Central memory CD8-positive, alpha-beta T cell (primary cell): ENCODE data around the gene PC.
"Not testable (repeated sequence)": the region's sequence is repeated elsewhere in the genome, so short reads cannot be mapped to it uniquely, and the experiment has no call there.

Source experiments
- ATAC-seq: fragments of 150-1000 bp; cut with Tn5 transposase; replicated peaks from 2 replicates; pipeline ENCODE4 v1.10.0; 2022; ENCODE audit warnings: mild to moderate bottlenecking, moderate FRiP score, moderate number of reproducible peaks; ENCODE audit not compliant: poor library complexity, severe bottlenecking; ENCODE audit errors: extremely low read depth
- DNase-seq, 2 donors: peaks; one replicate each; pipeline ENCODE4 v3.0.0; 2021; ENCODE audit warnings: low spot score in 2 of 2
- H3K27ac Mint-ChIP-seq: one replicate; pipeline ENCODE4 v1.8.0; 2022; ENCODE audit warnings: low read depth, mild to moderate bottlenecking, moderate library complexity, mixed read lengths
- H3K27me3 Mint-ChIP-seq: one replicate; pipeline ENCODE4 v1.8.0; 2022; ENCODE audit warnings: mixed read lengths
- H3K36me3 Mint-ChIP-seq: one replicate; pipeline ENCODE4 v1.8.0; 2022; ENCODE audit warnings: mild to moderate bottlenecking, moderate library complexity, mixed read lengths; ENCODE audit not compliant: insufficient read depth
- H3K4me1 Mint-ChIP-seq: one replicate; pipeline ENCODE4 v1.8.0; 2022; ENCODE audit warnings: mixed read lengths
- H3K4me3 Mint-ChIP-seq: one replicate; pipeline ENCODE4 v1.8.0; 2022; ENCODE audit warnings: mild to moderate bottlenecking, moderate library complexity, mixed read lengths
- H3K9me3 Mint-ChIP-seq: one replicate; pipeline ENCODE4 v1.8.0; 2022; ENCODE audit warnings: mixed read lengths

The PC gene

DNA sequence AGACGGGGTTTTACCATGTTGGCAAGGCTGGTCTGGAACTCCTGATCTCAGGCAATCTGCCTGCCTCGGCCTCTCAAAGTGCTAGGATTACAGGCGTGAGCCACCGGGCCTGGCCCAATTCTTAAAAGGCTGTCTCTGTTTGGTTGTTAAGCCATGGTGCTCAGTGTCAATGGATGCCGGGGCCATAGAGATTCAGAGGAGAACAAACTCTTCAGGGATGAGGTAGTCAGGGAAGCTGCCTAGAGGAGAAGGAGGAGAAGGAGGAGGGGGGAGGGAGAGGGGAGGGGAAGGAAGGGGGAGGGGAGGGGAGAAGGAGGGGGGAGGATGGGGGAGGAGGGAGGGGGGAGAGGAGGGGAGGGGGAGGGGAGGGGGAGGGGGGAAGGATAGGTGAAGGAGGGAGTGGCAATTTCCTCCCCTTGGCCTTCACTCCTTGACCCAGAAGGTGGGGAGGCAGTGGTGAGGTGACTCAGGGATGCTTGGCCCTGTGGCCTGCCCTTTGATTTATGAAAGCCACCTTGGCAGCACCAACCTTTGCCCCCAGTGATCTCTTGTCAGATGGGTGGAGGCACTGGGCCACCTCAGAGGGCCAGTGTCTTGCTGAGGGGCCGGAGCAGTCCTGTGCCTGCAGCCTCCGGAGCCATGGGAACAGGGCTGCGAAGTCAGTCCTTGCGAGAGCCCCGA lies 16.7 kb upstream of the PC start, which contains the start of gene C11orf86:
Gene C11orf86 (plus strand): TSS at position 581 of the 681 bp plus-strand sequence. CDS start 59 bp downstream, at position 640.
- Mint-ChIP-seq H3K9me3 (no peaks in the 10 kb centered on the region), H3K36me3 (no peaks in the 10 kb centered on the region), H3K4me1 (no peaks in the 10 kb centered on the region), H3K4me3 (no peak within 1 kb of the TSS), H3K27ac (no peak within 1 kb of the TSS), H3K27me3 (peaks cover 20% of the 10 kb centered on the region)
- ATAC-seq (no peak), DNase-seq (no peak)

GRCh38 chr11:66973956-66974580 lies 15.9 kb upstream of the PC start:
- ATAC-seq (no peak), DNase-seq (no peak)
- Mint-ChIP-seq H3K9me3 (no peaks in the 10 kb centered on the region), H3K36me3 (no peaks in the 10 kb centered on the region), H3K4me3 (no peak overlapping the region), H3K27me3 (peaks cover 20% of the 10 kb centered on the region), H3K4me1 (no peaks in the 10 kb centered on the region), H3K27ac (no peak overlapping the region)

DNA sequence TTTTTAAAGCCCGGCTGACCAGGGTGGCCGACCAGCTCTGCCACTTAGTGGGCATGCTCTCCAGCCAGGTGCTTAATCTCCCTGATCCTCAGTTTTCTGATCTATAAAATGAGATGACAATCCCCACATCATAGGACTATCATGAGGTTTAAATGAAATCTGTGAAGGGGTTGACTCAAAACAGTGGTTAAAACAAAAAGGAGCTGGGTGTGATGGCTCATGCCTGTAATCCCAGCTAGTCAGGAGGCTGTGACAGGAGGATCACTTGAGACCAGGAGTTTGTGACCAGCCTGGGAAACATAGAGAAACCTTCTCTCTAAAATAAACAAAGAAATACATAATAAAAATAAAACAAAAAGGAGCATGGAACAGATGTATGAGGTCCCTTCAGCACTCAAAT lies 13.3 kb upstream of the PC start:
- H3K4me3 Mint-ChIP-seq: no peak overlapping the region
- H3K9me3 Mint-ChIP-seq: no peaks in the 10 kb centered on the region
- no peaks in the 10 kb centered on the region for H3K4me1 Mint-ChIP-seq
- H3K27me3 Mint-ChIP-seq: peaks cover 21% of the 10 kb centered on the region
- no peak for ATAC-seq
- H3K27ac Mint-ChIP-seq: no peak overlapping the region
- no peaks in the 10 kb centered on the region for H3K36me3 Mint-ChIP-seq
- DNase-seq: no peak

- DNase-seq (no peak), ATAC-seq (no peak)
- Mint-ChIP-seq H3K4me1 (no peaks in the 10 kb centered on the region), H3K4me3 (no peak overlapping the region), H3K9me3 (no peaks in the 10 kb centered on the region), H3K27me3 (peaks cover 23% of the 10 kb centered on the region), H3K36me3 (no peaks in the 10 kb centered on the region), H3K27ac (no peak overlapping the region)
Measured at GRCh38 chr11:66970807-66971442, 12.7 kb upstream of the PC start.

GRCh38 chr11:66970371-66970806 lies 12.2 kb upstream of the PC start:
- no peak for ATAC-seq
- no peak overlapping the region for H3K4me3 Mint-ChIP-seq
- no peak overlapping the region for H3K27ac Mint-ChIP-seq
- no peaks in the 10 kb centered on the region for H3K9me3 Mint-ChIP-seq
- H3K4me1 Mint-ChIP-seq: no peaks in the 10 kb centered on the region
- no peaks in the 10 kb centered on the region for H3K36me3 Mint-ChIP-seq
- no peak for DNase-seq
- H3K27me3 Mint-ChIP-seq: peaks cover 23% of the 10 kb centered on the region

DNA sequence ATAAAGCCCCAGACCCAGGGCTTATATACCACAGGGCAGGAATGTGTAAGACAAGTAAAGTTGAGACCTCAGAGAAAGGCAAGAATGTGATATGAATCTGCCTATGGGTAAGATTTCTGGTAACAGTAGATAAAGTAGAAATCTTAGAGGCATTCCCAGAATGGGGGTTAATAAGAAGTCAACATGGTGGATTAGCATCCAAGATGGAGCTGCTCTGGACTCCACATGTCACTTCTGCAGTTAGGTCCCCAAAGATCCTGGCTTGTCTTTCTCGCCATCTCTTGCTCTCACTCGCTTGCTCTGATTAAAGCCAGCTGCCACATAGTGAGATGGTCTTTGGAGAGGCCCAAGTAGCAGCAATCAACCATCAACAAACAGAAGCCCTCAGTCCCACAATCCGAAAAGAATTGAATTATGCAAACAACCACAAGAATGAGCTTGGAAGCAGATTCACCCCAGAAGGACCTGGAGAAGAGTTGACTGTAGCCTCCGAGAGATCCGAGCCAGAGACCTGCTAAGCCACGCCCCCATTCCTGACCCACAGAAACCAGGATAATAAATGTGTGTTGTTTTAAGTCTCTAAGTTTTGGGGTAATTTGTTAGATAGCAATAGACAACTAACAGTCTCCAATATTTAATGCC lies 11.5 kb upstream of the PC start:
- Mint-ChIP-seq H3K36me3 (no peaks in the 10 kb centered on the region), H3K4me1 (no peaks in the 10 kb centered on the region), H3K4me3 (no peak overlapping the region), H3K27ac (no peak overlapping the region), H3K27me3 (peaks cover 27% of the 10 kb centered on the region), H3K9me3 (no peaks in the 10 kb centered on the region)
- no peak for DNase-seq
- ATAC-seq: no peak

GRCh38 chr11:66967670-66968425 lies 9.7 kb upstream of the PC start:
- ATAC-seq: no peak

GRCh38 chr11:66966351-66966750 lies 8.2 kb upstream of the PC start:
- Mint-ChIP-seq H3K4me3 (no peak overlapping the region), H3K9me3 (no peaks in the 10 kb centered on the region), H3K36me3 (no peaks in the 10 kb centered on the region), H3K27me3 (peaks cover 30% of the 10 kb centered on the region), H3K27ac (no peak overlapping the region), H3K4me1 (no peaks in the 10 kb centered on the region)
- no peak for DNase-seq
- no peak for ATAC-seq

More at GRCh38 chr11:66967670-66968425, 9.7 kb upstream of the PC start:
- H3K4me1 Mint-ChIP-seq: no peaks in the 10 kb centered on the region
- peaks cover 31% of the 10 kb centered on the region for H3K27me3 Mint-ChIP-seq
- H3K27ac Mint-ChIP-seq: no peak overlapping the region
- H3K4me3 Mint-ChIP-seq: no peak overlapping the region
- DNase-seq: no peak
- no peaks in the 10 kb centered on the region for H3K9me3 Mint-ChIP-seq
- H3K36me3 Mint-ChIP-seq: no peaks in the 10 kb centered on the region

DNA sequence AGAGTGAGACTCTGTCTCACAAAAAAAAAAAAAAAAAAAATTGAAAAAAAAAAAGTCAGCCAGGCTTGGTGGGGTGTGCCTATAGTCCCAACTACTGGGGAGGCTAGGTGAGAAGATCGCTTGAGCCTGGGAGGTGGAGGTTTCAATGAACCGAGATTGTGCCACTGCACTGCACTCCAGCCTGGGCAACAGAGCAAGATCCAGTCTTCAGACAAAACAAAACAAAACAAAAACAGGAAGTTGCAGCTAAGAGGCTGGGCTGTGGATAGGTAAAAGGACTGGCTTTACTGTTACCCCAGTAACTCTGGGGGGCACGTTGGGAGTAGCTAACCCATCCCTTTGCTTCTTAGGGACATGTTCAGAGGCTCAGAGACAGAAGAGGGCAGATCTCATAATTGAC lies 6.3 kb upstream of the PC start:
- ATAC-seq (no peak), DNase-seq (no peak)
- Mint-ChIP-seq H3K27me3 (peaks cover 21% of the 10 kb centered on the region), H3K36me3 (no peaks in the 10 kb centered on the region), H3K9me3 (no peaks in the 10 kb centered on the region), H3K4me1 (no peaks in the 10 kb centered on the region), H3K27ac (no peak overlapping the region), H3K4me3 (no peak overlapping the region)

- peaks cover 11% of the 10 kb centered on the region for H3K4me1 Mint-ChIP-seq
- no peak for DNase-seq
- no peaks in the 10 kb centered on the region for H3K9me3 Mint-ChIP-seq
- peaks cover 2% of the 10 kb centered on the region for H3K36me3 Mint-ChIP-seq
- no peak overlapping the region for H3K27ac Mint-ChIP-seq
- no peak for ATAC-seq
- H3K4me3 Mint-ChIP-seq: no peak overlapping the region
- peaks cover 21% of the 10 kb centered on the region for H3K27me3 Mint-ChIP-seq
Measured at GRCh38 chr11:66962801-66963200, 4.6 kb upstream of the PC start.

DNA sequence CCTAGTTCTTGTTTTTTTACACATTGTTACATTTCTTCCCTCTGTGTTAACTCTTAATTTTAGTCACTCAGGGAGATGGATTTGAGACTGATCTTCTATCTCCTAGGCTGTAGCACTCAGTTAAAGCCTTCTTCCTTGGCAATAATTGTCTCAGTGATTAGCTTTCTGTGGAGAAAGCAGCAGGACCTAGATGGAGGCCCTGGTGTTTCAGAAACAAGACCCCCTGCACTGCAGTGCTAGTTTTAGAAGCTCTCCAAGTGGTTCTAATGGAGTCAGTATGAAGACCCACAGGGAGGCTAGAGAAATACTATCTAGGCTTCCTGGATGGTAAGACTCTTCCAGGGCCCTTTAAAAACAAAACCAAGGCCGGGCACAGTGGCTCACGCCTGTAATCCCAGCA lies 4.1 kb upstream of the PC start:
- H3K36me3 Mint-ChIP-seq: peaks cover 2% of the 10 kb centered on the region
- no peak for ATAC-seq
- no peaks in the 10 kb centered on the region for H3K9me3 Mint-ChIP-seq
- no peak overlapping the region for H3K27ac Mint-ChIP-seq
- H3K27me3 Mint-ChIP-seq: peaks cover 21% of the 10 kb centered on the region
- no peak for DNase-seq
- H3K4me1 Mint-ChIP-seq: peaks cover 11% of the 10 kb centered on the region
- no peak overlapping the region for H3K4me3 Mint-ChIP-seq

DNA sequence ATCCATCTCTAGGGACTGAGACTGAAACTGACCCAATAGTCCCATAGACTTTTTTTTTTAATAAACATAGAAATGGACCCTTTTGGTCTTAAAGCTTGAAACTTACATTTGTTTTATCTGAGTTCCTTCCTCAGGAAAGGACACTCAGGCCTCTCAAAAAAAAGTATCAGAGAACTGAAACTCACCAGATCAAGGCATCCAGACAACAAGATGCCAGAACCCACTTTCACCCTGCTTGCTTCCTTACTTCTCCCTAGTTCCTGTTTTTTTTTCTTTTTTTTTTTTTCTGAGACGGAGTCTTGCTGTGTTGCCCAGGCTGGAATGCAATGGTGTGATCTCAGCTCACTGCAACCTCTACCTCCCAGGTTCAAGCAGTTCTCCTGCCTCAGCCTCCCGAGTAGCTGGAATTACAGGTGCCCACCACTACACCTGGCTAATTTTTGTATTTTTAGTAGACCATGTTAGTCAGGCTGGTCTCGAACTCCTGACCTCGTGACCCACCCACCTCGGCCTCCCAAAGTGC lies 3.6 kb upstream of the PC start:
- DNase-seq, H3K9me3 Mint-ChIP-seq, H3K27ac Mint-ChIP-seq, ATAC-seq, H3K4me3 Mint-ChIP-seq, H3K36me3 Mint-ChIP-seq: not testable (repeated sequence)
- Mint-ChIP-seq H3K27me3 (peaks cover 21% of the 10 kb centered on the region), H3K4me1 (peaks cover 15% of the 10 kb centered on the region)
